ENCODE results near the gene ZNF18. TPM values are rescaled to one million over a fixed set of nuclear protein-coding genes. Genes with fewer than 3 reads are reported as not detected.

ZNF18 gene
- total RNA-seq, 4 donors from 2014 or later, result 2.2 to 15.5 (median 7.9) TPM

- no peaks in the 10 kb centered on the region for H3K9me3 ChIP-seq
- TF ChIP-seq POLR2AphosphoS5 (IDR thresholded peaks at IDR 0.05) (no peak), CTCF (IDR thresholded peaks at IDR 0.05) (no peak), EP300 (IDR thresholded peaks at IDR 0.05; ENCODE audit: low read depth) (no peak), POLR2A (IDR thresholded peaks at IDR 0.05) (no peak)
- intact Hi-C loops (cut with DNase I; ENCODE audit: low total_unique reads), result loop anchor here (10.0 kb wide), 1 partner anchor 1414 kb away; no protein-coding TSS in a partner anchor
- no peak for DNase-seq
- no peaks in the 10 kb centered on the region for H3K27me3 ChIP-seq
- H3K36me3 ChIP-seq, result no peaks in the 10 kb centered on the region
- in situ Hi-C loops (cut with MboI; ENCODE audit: low pct_ligation_motif_present in 1 of 4, low pct_unique_long_range_greater_than_20kb in 1 of 4, low sequenced_read_pairs in 3 of 4), result loop anchor here in 1 of 4 donors (10.0 kb wide), 1 partner anchor 64 kb away; no protein-coding TSS in a partner anchor
- 88% methylated on average over 3 of the region's 3 CpGs; no CpG with 5 or more reads in 1 of the 2 donors for WGBS, 2 donors (ENCODE audit: low coverage in 1 of 2)
- no peak overlapping the region for H3K27ac ChIP-seq
- H3K4me3 ChIP-seq, result no peak overlapping the region
- H3K4me1 ChIP-seq, result peaks cover 0 to 16% (median 0%) of the 10 kb centered on the region in 4 donors
Observed at GRCh38 chr17:12040478-12040877, 43.2 kb upstream of the ZNF18 start.

- no peaks in the 10 kb centered on the region for H3K27me3 ChIP-seq
- H3K4me1 ChIP-seq, result peaks cover 0 to 20% (median 0%) of the 10 kb centered on the region in 4 donors
- H3K4me3 ChIP-seq, result no peak overlapping the region
- DNase-seq, result no peak
- WGBS, 2 donors (ENCODE audit: low coverage in 1 of 2), result 30 to 41% methylated on average over 2 of the region's 2 CpGs
- H3K9me3 ChIP-seq, result no peaks in the 10 kb centered on the region
- no peaks in the 10 kb centered on the region for H3K36me3 ChIP-seq
- TF ChIP-seq EP300 (IDR thresholded peaks at IDR 0.05; ENCODE audit: low read depth) (no peak), CTCF (IDR thresholded peaks at IDR 0.05) (no peak), POLR2A (IDR thresholded peaks at IDR 0.05) (no peak), POLR2AphosphoS5 (IDR thresholded peaks at IDR 0.05) (no peak)
- intact Hi-C loops (cut with DNase I; ENCODE audit: low total_unique reads) (no loop called here), in situ Hi-C loops (cut with MboI; ENCODE audit: low pct_ligation_motif_present in 1 of 4, low pct_unique_long_range_greater_than_20kb in 1 of 4, low sequenced_read_pairs in 3 of 4) (no loop called here)
- H3K27ac ChIP-seq, result no peak overlapping the region
Observed at GRCh38 chr17:12037970-12038369, 40.7 kb upstream of the ZNF18 start.

GRCh38 chr17:12035673-12036072 is 38.4 kb upstream of the ZNF18 start:
- no peak overlapping the region for H3K27ac ChIP-seq
- no peaks in the 10 kb centered on the region for H3K9me3 ChIP-seq
- 50 to 66% methylated on average over 1 of the region's 1 CpG for WGBS, 2 donors (ENCODE audit: low coverage in 1 of 2)
- in situ Hi-C loops (cut with MboI; ENCODE audit: low pct_ligation_motif_present in 1 of 4, low pct_unique_long_range_greater_than_20kb in 1 of 4, low sequenced_read_pairs in 3 of 4), result no loop called here
- no peaks in the 10 kb centered on the region for H3K27me3 ChIP-seq
- intact Hi-C loops (cut with DNase I; ENCODE audit: low total_unique reads), result no loop called here
- no peak overlapping the region for H3K4me3 ChIP-seq
- H3K36me3 ChIP-seq, result no peaks in the 10 kb centered on the region
- no peak for TF ChIP-seq CTCF (IDR thresholded peaks at IDR 0.05)
- no peak for TF ChIP-seq EP300 (IDR thresholded peaks at IDR 0.05; ENCODE audit: low read depth)
- peaks cover 0 to 34% (median 5%) of the 10 kb centered on the region in 4 donors for H3K4me1 ChIP-seq
- no peak for DNase-seq

- no peak for TF ChIP-seq POLR2A (IDR thresholded peaks at IDR 0.05)
- no peak for TF ChIP-seq POLR2AphosphoS5 (IDR thresholded peaks at IDR 0.05)
- no peak for TF ChIP-seq CTCF (IDR thresholded peaks at IDR 0.05)
- no peak for TF ChIP-seq EP300 (IDR thresholded peaks at IDR 0.05; ENCODE audit: low read depth)
- in situ Hi-C loops (cut with MboI; ENCODE audit: low pct_ligation_motif_present in 1 of 4, low pct_unique_long_range_greater_than_20kb in 1 of 4, low sequenced_read_pairs in 3 of 4), result no loop called here
- intact Hi-C loops (cut with DNase I; ENCODE audit: low total_unique reads), result no loop called here
Observed at GRCh38 chr17:12034538-12034937, 37.3 kb upstream of the ZNF18 start.

More at GRCh38 chr17:12034538-12034937, 37.3 kb upstream of the ZNF18 start:
- Histone ChIP-seq H3K4me1 (peaks cover 0 to 37% (median 5%) of the 10 kb centered on the region in 4 donors), H3K9me3 (no peaks in the 10 kb centered on the region), H3K27ac (no peak overlapping the region), H3K36me3 (no peaks in the 10 kb centered on the region), H3K27me3 (no peaks in the 10 kb centered on the region), H3K4me3 (no peak overlapping the region)
- no peak for DNase-seq
- 89 to 93% methylated on average over 4 of the region's 4 CpGs for WGBS, 2 donors (ENCODE audit: low coverage in 1 of 2)

All from transverse colon (tissue), 4 donors.